ENCODE measurements around the gene ZRSR2. TPM values are rescaled to one million over a fixed set of nuclear protein-coding genes. Genes with fewer than 3 reads are reported as not detected.

Gene ZRSR2
- total and polyA plus RNA-seq, 2 experiments from 2014 or later: 5.2 to 45.1 TPM

DNA sequence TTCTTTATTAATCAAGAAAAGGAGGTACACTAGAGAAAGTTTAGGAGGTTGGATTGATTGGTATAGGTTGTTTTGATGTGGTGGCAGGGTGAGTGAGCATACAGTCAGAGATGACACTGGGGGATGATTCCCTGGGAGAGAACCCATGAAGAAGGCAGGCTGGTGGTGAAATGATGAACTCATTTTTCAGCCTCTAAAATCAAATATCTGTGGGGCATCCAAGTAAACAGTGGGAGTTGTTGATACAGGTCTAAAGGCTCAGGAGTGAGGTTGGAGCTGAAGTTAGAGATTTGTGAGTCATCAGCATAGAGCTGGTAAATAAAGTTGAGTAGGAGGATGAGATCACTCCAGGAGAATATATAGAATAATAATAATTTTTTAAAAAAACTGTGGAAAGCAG is 74.3 kb downstream of the ZRSR2 start (continued):
- TF ChIP-seq, protein P1, sequence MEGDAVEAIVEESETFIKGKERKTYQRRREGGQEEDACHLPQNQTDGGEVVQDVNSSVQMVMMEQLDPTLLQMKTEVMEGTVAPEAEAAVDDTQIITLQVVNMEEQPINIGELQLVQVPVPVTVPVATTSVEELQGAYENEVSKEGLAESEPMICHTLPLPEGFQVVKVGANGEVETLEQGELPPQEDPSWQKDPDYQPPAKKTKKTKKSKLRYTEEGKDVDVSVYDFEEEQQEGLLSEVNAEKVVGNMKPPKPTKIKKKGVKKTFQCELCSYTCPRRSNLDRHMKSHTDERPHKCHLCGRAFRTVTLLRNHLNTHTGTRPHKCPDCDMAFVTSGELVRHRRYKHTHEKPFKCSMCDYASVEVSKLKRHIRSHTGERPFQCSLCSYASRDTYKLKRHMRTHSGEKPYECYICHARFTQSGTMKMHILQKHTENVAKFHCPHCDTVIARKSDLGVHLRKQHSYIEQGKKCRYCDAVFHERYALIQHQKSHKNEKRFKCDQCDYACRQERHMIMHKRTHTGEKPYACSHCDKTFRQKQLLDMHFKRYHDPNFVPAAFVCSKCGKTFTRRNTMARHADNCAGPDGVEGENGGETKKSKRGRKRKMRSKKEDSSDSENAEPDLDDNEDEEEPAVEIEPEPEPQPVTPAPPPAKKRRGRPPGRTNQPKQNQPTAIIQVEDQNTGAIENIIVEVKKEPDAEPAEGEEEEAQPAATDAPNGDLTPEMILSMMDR (conservative IDR thresholded peaks at IDR 0.05; ENCODE audit: low read depth in 2 of 2): no peak
- TF ChIP-seq STAT1 (IDR thresholded peaks at IDR 0.05; ENCODE audit: unreplicated experiment): no peak
- TF ChIP-seq NANOG (IDR thresholded peaks at IDR 0.05; ENCODE audit: borderline replicate concordance): no peak
- TF ChIP-seq ZNF114 (CRISPR knock-in tag; IDR thresholded peaks at IDR 0.05): no peak

DNA sequence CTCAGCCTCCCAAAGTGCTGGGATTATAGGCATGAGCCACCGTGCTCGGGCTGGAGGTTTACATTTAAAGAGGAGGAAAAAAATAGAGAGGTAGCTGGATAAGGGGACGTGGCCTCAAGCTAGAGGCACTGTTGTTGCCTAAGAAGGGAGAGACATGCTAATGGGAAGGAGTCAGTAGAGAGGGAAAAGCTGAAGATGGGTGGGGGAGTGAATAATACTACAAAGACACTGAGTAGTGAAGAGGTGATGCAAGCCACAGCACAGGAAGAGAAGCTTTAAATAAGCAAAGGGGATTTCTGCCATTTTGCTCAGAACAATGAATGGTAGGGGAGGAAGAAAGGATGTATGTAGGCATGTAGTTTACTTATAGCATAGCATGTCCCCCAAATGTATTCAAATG is 75.9 kb downstream of the ZRSR2 start:
- Histone ChIP-seq H4K20me1 (replicated peaks; ENCODE audit: insufficient read depth) (no peaks in the 10 kb centered on the region), H3K9me2 (ENCODE audit: insufficient read depth) (no peaks in the 10 kb centered on the region), H3F3A (replicated peaks; ENCODE audit: low read depth) (no peaks in the 10 kb centered on the region), H2AFZ (no peak overlapping the region), H3K4me1 (ENCODE audit: insufficient read depth) (no peaks in the 10 kb centered on the region), H3K27me3 (ENCODE audit: insufficient read depth) (no peaks in the 10 kb centered on the region), H3K36me3 (ENCODE audit: insufficient read depth) (no peaks in the 10 kb centered on the region), H3K27ac (ENCODE audit: low read depth) (no peak overlapping the region), H3K4me2 (no peak overlapping the region), H3K4me3 (no peak overlapping the region), H3K79me2 (replicated peaks; ENCODE audit: insufficient read depth) (no peaks in the 10 kb centered on the region)
- no peaks in the 10 kb centered on the region; the same call in 2 of the 3 replicates for H3K9me3 Mint-ChIP-seq
- no peak overlapping the region for H3K27ac Mint-ChIP-seq
- H3K27me3 Mint-ChIP-seq (ENCODE audit: insufficient read depth, low read depth, poor library complexity): no peaks in the 10 kb centered on the region
- peaks cover 3% of the 10 kb centered on the region; the same call in 1 of the 3 replicates for H3K4me1 Mint-ChIP-seq
- no peak overlapping the region for H3K4me3 Mint-ChIP-seq
- ATAC-seq (no peak; the same call in 2 of the 3 replicates), DNase-seq (ENCODE audit: low spot score) (no peak)
- H3K36me3 Mint-ChIP-seq (ENCODE audit: low read depth): no peaks in the 10 kb centered on the region
- no peak for TF ChIP-seq STAT1 (IDR thresholded peaks at IDR 0.05; ENCODE audit: unreplicated experiment)
- no peak for TF ChIP-seq ZNF114 (CRISPR knock-in tag; IDR thresholded peaks at IDR 0.05)
- no peak for TF ChIP-seq ZNF462 (CRISPR knock-in tag; IDR thresholded peaks at IDR 0.05)
- no peak for TF ChIP-seq POLR2AphosphoS5 (IDR thresholded peaks at IDR 0.05; ENCODE audit: low read depth)
- no peak for TF ChIP-seq JUNB (IDR thresholded peaks at IDR 0.05; ENCODE audit: unreplicated experiment)
- no peak for TF ChIP-seq ZNF331 (CRISPR knock-in tag; IDR thresholded peaks at IDR 0.05; ENCODE audit: low read depth)
- TF ChIP-seq, protein P2, sequence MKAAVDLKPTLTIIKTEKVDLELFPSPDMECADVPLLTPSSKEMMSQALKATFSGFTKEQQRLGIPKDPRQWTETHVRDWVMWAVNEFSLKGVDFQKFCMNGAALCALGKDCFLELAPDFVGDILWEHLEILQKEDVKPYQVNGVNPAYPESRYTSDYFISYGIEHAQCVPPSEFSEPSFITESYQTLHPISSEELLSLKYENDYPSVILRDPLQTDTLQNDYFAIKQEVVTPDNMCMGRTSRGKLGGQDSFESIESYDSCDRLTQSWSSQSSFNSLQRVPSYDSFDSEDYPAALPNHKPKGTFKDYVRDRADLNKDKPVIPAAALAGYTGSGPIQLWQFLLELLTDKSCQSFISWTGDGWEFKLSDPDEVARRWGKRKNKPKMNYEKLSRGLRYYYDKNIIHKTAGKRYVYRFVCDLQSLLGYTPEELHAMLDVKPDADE (IDR thresholded peaks at IDR 0.05): no peak
- TF ChIP-seq NANOG (IDR thresholded peaks at IDR 0.05; ENCODE audit: borderline replicate concordance): no peak
- TF ChIP-seq CREB1 (CRISPR knock-in tag; IDR thresholded peaks at IDR 0.05; ENCODE audit: low read depth): no peak
- TF ChIP-seq REST (IDR thresholded peaks at IDR 0.05; ENCODE audit: unreplicated experiment): no peak
- no peak for TF ChIP-seq EZH2 (IDR thresholded peaks at IDR 0.05; ENCODE audit: low read depth, unreplicated experiment)
- no peak for TF ChIP-seq EZH2phosphoT487 (IDR thresholded peaks at IDR 0.05; ENCODE audit: unreplicated experiment)
